T-helper 1 cell treated with Interleukin-12 subunit alpha and Interleukin-12 subunit beta and Interleukin-4 antibody, amounts not matched to agents 30 μg/mL and 1 μg/mL, for 36 hours (primary cell): ENCODE measurements around the gene RPS18.
"Not testable (repeated sequence)": the region's sequence is repeated elsewhere in the genome, so short reads cannot be mapped to it uniquely, and the experiment has no call there.

Source experiments
- H3K27ac Mint-ChIP-seq: one replicate; pipeline ENCODE4 v1.8.0; 2021; ENCODE audit warnings: mild to moderate bottlenecking, mixed read lengths
- H3K27me3 Mint-ChIP-seq: one replicate; pipeline ENCODE4 v1.8.0; 2021; ENCODE audit warnings: low read depth, mixed read lengths
- H3K36me3 Mint-ChIP-seq: one replicate; pipeline ENCODE4 v1.8.0; 2021; ENCODE audit warnings: low read depth, mixed read lengths
- H3K4me1 Mint-ChIP-seq: one replicate; pipeline ENCODE4 v1.8.0; 2021; ENCODE audit warnings: low read depth, mixed read lengths
- H3K4me3 Mint-ChIP-seq: one replicate; pipeline ENCODE4 v1.8.0; 2021; ENCODE audit warnings: mild to moderate bottlenecking, moderate library complexity, mixed read lengths
- H3K9me3 Mint-ChIP-seq: one replicate; pipeline ENCODE4 v1.8.0; 2021; ENCODE audit warnings: mixed read lengths

Gene RPS18

DNA sequence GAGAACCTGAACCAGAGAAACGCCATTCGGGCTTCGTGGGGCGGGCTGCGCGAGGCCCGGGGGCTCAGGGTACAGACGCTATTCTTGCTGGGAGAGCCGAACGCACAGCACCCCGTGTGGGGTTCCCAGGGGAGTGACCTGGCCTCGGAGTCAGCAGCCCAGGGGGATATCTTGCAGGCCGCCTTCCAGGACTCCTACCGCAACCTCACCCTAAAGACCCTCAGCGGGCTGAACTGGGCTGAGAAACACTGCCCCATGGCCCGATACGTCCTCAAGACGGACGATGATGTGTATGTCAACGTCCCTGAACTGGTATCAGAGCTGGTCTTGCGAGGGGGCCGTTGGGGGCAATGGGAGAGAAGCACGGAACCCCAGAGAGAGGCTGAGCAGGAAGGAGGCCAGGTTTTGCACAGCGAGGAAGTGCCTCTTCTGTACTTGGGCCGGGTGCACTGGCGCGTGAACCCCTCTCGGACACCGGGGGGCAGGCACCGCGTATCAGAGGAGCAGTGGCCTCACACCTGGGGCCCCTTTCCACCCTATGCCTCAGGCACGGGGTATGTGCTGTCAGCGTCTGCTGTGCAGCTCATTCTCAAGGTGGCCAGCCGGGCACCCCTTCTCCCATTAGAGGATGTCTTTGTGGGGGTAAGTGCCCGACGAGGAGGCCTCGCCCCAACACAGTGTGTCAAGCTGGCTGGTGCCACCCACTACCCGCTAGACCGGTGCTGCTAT lies 6.0 kb downstream of the RPS18 start:
- Mint-ChIP-seq H3K4me3 (peak overlapping the region; percentile 92), H3K4me1 (peaks cover 40% of the 10 kb centered on the region), H3K9me3 (no peaks in the 10 kb centered on the region), H3K27me3 (no peaks in the 10 kb centered on the region), H3K36me3 (peaks cover 50% of the 10 kb centered on the region), H3K27ac (peak overlapping the region; percentile 96)

DNA sequence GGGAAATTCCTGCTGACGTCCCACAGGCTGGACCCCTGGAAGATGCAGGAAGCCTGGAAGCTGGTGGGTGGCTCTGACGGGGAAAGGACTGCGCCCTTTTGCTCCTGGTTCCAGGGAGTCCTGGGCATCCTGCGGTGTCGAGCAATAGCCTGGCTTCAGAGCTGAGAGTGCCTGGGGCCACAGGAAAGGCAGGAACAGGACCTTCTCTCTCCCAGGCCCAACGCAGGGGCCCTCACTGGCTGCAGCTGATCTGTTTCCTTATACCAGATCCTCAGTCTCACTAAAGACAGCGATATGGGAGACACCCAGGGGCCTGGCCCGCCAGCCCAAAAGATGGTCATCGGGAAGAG lies 6.5 kb downstream of the RPS18 start:
- Mint-ChIP-seq H3K27me3 (no peaks in the 10 kb centered on the region), H3K36me3 (peaks cover 46% of the 10 kb centered on the region), H3K27ac (no peak overlapping the region), H3K4me3 (no peak overlapping the region), H3K4me1 (peaks cover 38% of the 10 kb centered on the region), H3K9me3 (no peaks in the 10 kb centered on the region)

DNA sequence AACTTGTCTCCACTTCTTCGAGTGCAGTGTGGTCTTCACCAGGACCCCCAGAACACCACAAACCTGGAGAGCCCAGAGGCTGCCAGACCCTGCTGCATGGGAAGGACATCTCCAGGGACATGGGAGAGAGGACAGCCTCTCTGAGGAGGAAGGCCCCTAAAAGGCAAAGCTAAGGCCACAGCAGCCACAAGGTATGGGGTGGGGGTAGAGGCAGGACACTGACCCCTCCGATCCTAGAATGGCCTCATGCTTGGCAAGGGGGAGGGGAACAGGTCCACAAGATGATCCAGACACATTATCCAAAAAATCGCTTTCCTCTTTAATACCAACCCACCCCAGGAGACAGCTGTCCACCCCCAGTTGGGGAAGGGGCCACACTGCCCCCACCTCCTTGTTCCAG lies 6.9 kb downstream of the RPS18 start:
- Mint-ChIP-seq H3K27ac (no peak overlapping the region), H3K36me3 (peaks cover 46% of the 10 kb centered on the region), H3K27me3 (no peaks in the 10 kb centered on the region), H3K9me3 (no peaks in the 10 kb centered on the region), H3K4me3 (no peak overlapping the region), H3K4me1 (peaks cover 34% of the 10 kb centered on the region)

DNA sequence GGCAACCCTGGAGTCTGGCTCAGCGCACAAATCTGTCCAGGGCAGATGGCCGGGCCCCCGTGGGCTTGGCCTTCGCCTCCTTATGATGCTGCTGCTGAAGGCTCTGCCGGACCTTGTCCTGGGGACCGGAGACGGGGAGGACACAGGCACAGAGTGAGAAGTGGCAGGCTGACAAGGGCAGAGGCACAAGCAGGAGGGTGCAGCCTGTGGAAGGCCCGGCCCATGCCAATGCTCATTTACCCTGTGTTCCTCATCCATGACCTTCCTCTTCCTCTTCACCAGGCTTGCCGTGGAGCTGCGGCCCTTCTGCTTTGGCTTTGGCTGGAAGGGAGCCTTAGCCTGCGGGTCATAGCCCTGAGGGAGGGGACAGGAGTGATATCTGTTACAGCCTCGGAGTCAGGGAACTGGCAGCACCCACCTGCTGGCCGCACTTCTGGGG lies 7.4 kb downstream of the RPS18 start:
- Mint-ChIP-seq H3K4me3 (peak overlapping the region; percentile 40), H3K4me1 (peaks cover 32% of the 10 kb centered on the region), H3K36me3 (peaks cover 45% of the 10 kb centered on the region), H3K9me3 (no peaks in the 10 kb centered on the region), H3K27ac (no peak overlapping the region), H3K27me3 (no peaks in the 10 kb centered on the region)

DNA sequence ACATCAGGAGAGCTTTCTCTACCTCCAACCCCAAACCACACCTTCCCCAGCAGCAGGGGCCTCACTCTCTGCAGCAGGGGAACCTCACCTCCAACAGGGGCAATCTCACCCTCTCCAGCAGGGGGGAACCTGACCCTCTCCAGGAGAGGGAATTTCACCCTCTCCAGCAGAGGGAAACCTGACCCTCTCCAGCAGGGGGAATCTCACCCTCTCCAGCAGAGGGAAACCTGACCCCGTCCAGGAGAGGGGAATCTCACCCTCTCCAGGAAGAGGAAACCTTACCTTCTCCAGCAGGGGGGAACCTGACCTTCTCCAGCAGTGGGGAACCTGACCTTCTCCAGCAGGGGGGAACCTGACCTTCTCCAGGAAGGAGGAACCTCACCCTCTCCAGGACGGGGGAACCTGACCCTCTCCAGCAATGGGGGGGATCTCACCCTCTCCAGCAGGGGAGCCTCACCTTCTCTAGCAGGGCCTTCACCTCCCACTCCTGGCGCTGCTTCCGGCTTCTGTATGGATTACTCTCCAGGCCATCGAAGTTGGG lies 8.2 kb downstream of the RPS18 start:
- Mint-ChIP-seq H3K36me3 (peaks cover 37% of the 10 kb centered on the region), H3K9me3 (no peaks in the 10 kb centered on the region), H3K27ac (no peak overlapping the region), H3K27me3 (no peaks in the 10 kb centered on the region), H3K4me1 (peaks cover 25% of the 10 kb centered on the region), H3K4me3 (no peak overlapping the region)

DNA sequence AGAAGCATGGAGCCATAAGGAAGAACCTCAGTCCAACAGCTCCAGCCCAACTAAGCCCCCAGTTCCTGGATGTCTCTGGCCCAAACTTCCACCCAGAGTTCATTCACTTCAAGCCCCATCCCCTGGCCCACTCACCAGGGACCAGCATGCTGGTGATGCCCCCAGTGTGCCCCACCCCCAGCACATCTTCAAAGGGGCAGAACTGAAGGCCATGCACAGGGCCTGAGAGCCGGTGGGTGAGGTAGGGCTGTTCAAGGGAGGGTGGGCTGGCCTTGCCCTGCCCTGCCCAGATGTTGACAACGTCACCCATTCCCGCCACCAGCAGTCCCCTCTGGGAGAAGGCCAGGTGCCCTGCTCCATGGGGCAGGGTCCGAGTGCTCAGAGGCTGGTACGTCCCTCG lies 8.7 kb downstream of the RPS18 start:
- Mint-ChIP-seq H3K4me1 (peaks cover 21% of the 10 kb centered on the region), H3K4me3 (no peak overlapping the region), H3K27me3 (no peaks in the 10 kb centered on the region), H3K36me3 (peaks cover 32% of the 10 kb centered on the region), H3K27ac (no peak overlapping the region), H3K9me3 (no peaks in the 10 kb centered on the region)

DNA sequence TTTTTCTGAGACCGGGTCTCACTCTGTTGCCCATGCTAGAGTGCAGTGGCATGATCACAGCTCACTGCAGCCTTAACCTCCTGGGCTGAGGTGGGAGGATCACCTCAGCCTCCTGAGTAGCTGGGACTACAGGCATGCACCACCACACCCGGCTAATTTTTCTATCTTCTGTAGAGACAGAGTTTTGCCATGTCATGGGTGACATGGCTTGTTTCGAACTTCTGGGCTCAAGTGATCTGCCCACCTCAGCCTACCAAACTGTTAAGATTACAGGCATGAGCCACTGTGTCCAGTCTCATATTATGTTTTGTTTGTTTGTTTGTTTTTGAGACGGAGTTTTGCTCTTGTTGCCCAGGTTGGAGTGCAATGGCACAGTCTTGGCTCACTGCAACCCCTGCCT lies 13.3 kb downstream of the RPS18 start:
- not testable (repeated sequence) for H3K27me3 Mint-ChIP-seq, H3K9me3 Mint-ChIP-seq, H3K27ac Mint-ChIP-seq, H3K4me3 Mint-ChIP-seq
- peaks cover 27% of the 10 kb centered on the region for H3K4me1 Mint-ChIP-seq
- H3K36me3 Mint-ChIP-seq = peaks cover 34% of the 10 kb centered on the region

DNA sequence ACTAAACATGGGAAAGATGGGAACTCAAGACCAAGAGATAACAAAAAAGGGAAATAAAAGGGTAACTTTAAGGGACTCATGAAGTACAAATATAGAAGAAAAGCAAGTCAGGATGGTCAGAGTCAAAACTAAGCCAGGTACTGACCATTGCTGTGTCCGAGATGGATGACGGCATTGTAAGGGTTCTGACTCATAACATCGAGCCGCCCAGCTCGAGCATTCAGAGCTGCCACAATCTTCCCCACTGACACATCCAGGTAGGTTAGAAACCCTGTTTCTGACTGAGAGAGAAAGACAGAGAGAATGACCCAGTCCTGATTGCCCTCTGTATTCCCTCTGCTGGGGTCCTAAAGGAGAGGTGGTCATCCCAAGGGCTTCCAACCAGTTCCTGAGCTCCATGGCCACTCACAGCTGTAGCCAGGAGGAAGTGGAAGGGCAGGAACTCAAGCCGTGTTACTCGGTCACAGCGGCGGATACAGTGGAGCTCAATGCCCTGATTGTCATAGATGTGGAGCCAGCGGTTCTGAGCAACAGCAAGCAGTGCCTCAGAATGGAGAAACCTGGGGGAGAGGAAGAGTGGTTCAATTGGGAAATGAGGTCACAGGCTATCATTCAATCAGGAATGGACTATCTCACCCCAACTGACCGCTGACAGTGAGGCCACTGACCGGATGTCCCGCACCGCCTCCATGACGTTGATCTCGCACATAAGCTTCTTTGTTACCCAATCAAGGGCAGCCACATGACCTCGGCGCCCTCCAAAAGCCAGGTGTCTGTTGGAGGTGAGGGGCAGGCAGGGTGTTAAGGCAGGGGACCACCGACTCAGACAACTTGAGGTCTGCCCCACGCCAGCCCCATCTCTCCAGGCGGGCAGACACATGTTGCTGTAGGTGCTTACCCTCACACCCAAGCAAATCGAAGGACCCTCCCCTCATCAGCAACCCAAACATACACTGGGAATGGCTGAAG lies 15.4 kb downstream of the RPS18 start:
- no peaks in the 10 kb centered on the region for H3K27me3 Mint-ChIP-seq
- peak overlapping the region; percentile 99 for H3K4me3 Mint-ChIP-seq
- H3K4me1 Mint-ChIP-seq = peaks cover 32% of the 10 kb centered on the region
- no peaks in the 10 kb centered on the region for H3K9me3 Mint-ChIP-seq
- peaks cover 33% of the 10 kb centered on the region for H3K36me3 Mint-ChIP-seq
- peak overlapping the region; percentile 34 for H3K27ac Mint-ChIP-seq

DNA sequence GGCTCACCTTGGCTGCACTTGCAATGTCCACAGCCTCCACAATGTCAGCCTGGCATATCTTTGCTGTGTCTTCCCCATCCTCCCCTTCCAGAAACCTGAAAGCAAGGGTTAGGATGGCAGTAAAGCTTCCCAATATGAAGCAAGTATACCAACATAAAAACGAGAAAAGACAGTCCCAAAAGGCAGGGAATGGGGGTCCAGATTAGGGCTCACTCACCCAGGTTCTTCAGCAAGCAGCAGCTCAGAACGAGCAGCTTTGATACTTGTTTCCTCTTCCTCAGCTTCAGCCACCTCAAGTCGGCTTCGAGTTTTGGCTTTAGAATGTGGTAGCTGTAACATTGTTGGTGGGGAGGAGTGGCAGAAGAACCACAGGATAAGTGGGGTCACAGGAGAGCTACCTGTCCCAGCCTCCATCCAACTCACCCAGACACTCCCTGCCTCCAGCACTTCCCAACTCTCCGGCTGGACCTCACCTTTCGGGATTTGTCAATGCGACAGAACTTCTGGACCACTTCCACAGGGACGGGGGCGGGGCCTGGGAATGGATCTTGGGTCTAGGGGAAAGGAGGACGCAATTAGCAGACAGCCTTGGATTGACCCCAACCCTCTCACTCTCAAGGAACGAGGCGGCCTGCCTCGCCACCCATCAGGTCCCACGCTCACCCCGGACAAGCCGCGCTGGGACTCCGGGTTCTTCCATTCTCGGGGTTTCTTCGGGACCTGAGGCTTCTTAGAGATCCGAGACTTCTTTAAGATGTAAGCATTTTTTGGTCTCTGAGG lies 16.5 kb downstream of the RPS18 start:
- Mint-ChIP-seq H3K9me3 (no peaks in the 10 kb centered on the region), H3K36me3 (peaks cover 35% of the 10 kb centered on the region), H3K4me3 (peak overlapping the region; percentile 99), H3K4me1 (peaks cover 32% of the 10 kb centered on the region), H3K27me3 (no peaks in the 10 kb centered on the region), H3K27ac (peak overlapping the region; percentile 86)

DNA sequence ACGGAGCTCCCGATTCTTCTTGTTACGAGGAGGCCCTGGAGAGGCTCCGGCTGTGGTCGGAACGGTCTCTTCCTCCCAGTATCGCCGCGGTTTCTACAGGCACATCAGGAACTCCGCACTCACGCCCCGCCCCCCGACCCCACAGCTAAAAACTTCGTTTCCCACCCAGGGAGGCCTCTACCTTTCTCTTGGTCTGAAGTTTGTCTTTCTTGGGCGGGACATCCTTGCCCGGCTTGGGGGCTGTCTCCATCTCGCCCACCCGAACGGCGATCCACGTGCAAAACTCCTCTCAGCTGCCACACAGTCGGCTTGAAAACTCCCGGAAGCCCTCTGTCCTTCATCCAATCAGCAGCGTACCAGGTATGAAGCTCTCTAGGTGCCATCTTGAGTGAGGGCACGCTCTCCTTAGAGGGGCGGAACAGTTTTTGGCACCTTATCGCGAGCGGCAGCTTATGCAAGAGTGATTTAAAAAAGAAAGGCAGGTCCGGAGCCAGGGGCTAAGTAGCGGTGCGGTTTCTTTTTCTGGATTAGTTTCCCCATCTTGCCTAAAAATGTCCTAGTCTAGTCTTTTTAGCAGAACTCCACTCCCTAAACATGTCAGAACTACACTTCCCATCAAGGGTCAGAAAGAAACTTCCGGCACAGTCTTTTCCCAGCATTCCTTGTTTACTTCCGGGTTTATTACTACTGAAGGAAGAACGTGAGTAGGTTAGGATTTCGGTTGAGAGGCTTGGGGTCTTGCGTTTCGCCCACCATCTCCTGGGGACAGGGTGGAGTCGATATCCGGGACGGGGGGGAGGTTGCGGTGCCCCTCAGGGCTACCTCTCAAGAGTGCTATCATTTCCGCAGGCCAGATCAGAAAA lies 17.3 kb downstream of the RPS18 start, which contains the start of the genes PFDN6 and WDR46:
Gene PFDN6 (plus strand): TSS at position 681 of the 863 bp plus-strand sequence. CDS start 256 bp downstream, outside the sequence.
Gene WDR46 (minus strand): TSS at position 319 of the 863 bp plus-strand sequence. CDS start 69 bp downstream, at position 250.
- no peaks in the 10 kb centered on the region for H3K9me3 Mint-ChIP-seq
- no peaks in the 10 kb centered on the region for H3K27me3 Mint-ChIP-seq
- H3K4me3 Mint-ChIP-seq = peak within 1 kb of the TSS; percentile 99
- peak within 1 kb of the TSS; percentile 86 for H3K27ac Mint-ChIP-seq
- H3K36me3 Mint-ChIP-seq = peaks cover 38% of the 10 kb centered on the region
- H3K4me1 Mint-ChIP-seq = peaks cover 32% of the 10 kb centered on the region

DNA sequence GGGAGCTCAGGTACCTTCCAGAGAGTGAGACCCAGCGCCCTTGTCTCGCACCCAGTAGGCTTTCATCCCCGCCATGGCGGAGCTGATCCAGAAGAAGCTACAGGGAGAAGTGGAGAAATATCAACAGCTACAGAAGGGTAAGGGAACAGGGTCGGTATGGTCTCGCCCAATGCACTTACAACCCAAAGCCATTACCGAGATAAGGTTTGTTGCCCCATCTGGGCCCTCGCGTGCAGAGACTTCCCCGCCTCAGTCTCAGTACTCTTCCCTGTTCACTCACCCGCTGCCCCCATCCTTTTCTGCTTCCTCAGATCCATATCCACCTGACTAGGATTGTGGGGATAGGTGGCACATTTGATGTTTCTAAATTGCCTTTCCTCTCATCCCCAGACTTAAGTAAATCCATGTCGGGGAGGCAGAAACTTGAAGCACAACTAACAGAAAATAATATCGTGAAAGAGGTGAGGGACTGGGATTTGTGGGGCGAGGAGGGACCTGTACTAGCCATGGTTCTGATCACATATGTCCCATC lies 18.0 kb downstream of the RPS18 start:
- Mint-ChIP-seq H3K27ac (peak overlapping the region; percentile 86), H3K36me3 (peaks cover 37% of the 10 kb centered on the region), H3K27me3 (no peaks in the 10 kb centered on the region), H3K4me1 (peaks cover 32% of the 10 kb centered on the region), H3K4me3 (peak overlapping the region; percentile 99), H3K9me3 (no peaks in the 10 kb centered on the region)

DNA sequence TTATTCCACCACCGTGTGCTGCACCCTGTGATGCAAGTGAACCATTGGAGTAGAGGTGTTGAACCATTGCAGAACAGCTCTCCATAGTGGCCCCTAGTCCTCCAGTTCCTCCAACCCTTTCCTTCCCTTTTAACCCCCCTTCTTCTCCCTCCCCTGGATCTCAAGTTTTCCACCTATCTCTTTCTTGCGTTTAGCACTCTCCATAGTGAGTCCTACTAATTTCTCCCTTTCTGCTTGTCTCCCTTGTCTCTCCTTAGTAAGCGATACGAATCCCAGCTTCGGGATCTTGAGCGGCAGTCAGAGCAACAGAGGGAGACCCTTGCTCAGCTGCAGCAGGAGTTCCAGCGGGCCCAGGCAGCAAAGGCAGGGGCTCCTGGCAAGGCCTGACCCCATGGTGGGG lies 18.6 kb downstream of the RPS18 start:
- H3K4me3 Mint-ChIP-seq = peak overlapping the region; percentile 99
- no peaks in the 10 kb centered on the region for H3K27me3 Mint-ChIP-seq
- peaks cover 37% of the 10 kb centered on the region for H3K36me3 Mint-ChIP-seq
- peaks cover 32% of the 10 kb centered on the region for H3K4me1 Mint-ChIP-seq
- no peaks in the 10 kb centered on the region for H3K9me3 Mint-ChIP-seq
- H3K27ac Mint-ChIP-seq = no peak overlapping the region

DNA sequence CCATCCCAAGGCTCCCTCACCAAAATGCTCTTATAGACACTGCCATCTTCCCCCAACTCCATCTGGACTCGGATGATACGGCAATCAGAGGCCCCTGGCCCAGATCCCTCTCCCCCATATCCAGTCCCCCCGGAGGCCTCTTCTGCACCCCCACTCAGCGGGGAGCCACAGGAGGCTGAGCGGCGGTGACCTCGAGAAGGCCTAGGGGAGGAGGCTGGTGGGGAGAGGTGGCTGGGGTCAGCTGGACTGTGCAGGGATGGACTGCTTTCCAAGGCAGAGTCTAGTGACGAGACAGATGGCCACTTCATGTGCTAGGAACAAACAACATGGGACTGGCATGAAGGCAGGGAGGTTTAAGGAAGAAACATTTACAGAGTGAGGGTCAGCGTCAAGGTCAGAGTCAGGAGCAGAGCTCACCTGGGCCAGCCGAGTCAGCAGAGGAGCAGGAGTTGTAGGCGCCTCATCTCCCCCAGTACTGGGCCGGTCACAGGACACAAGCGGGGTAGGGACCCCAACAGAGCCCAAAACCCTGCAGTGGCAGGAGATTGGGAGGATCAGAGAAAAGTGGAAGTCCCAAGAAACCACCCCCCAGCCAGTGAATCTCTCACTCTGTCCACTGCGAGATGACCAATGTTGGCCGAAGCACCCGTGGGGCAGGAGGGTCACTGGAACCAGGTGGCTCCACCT lies 21.3 kb downstream of the RPS18 start:
- no peak overlapping the region for H3K27ac Mint-ChIP-seq
- H3K4me3 Mint-ChIP-seq = no peak overlapping the region
- H3K4me1 Mint-ChIP-seq = peaks cover 32% of the 10 kb centered on the region
- no peaks in the 10 kb centered on the region for H3K27me3 Mint-ChIP-seq
- H3K36me3 Mint-ChIP-seq = peaks cover 30% of the 10 kb centered on the region
- no peaks in the 10 kb centered on the region for H3K9me3 Mint-ChIP-seq
